ENCODE results near the gene FAM53B.

FAM53B gene

DNA sequence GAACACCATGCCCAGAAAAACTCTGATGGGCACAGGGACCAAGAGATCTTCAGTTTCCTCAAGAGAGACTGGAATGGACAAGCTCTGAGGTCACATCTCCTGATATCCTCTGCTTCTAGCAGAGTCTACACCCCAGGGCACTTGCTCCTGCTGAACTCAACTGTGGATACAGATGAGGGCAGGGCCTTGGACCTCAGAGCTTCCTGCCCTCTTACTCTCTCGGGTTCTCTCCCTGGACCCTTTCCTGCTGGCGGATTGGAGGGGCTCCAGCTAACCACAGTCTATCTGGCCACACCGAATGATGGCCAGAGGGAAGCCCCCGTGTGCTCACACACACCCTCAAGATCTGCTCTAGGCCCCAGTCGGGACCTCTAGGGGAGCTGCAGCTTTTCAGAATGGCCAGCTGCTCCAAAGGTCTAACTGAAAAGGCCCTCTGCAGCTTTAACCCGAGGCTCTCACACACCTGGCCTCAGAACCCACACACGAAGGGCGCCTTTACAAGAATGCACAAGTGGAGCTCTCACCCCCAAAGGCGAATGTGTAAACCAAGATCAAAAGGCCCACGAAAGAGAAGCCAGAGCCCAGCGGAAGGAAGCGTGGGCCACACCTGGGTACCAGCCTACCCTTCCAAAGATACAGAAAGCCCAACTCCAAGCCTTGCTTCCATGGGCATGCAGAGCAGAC, 65.5 kb downstream of the FAM53B start:
- 93 to 94% methylated on average over 12 of the region's 12 CpGs for WGBS, 2 experiments

DNA sequence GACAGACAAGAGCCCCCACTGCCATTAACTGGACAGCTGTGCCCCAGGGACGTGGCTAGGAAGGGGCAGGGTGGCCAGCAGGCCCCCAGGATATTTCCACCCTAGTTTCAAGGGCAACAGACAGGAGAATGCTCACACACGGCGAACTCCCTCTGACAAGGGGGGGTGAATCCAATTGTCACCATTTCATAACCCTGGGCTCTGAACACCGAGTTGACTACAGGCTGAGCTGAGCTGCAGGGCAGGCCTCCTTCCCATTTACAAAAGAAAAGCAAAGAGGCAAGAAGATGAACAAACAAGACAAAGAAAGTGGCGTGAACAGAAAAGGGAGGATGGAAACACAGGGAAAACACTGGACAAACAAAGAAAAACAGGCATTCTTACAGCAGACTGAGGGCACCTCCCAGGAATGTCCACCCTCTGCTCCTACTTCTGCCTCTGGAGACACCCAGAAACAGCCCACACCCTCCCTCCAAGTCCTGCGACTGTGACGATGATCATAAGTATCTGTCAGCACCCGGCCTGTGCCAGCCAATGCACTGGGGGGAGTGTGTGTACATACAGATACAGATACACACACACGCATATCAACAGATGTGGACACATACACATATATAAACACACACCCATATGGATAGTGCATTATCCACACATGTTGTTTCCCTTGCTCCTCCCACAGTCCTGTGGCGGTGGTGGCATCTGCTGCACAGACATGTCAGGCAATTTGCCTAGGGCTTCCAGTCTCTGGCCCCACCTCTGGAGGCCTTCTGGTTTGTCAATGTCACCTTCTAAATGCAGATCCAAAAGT, 66.2 kb downstream of the FAM53B start:
- Histone ChIP-seq H3K27me3 (ENCODE audit: control insufficient read depth, insufficient read depth, low read length, poor library complexity, severe bottlenecking) (no peaks in the 10 kb centered on the region), H3K9me3 (ENCODE audit: control insufficient read depth, low read length) (no peaks in the 10 kb centered on the region), H3K36me3 (ENCODE audit: control insufficient read depth, insufficient read depth, low read length) (peaks cover 23% of the 10 kb centered on the region), H3K27ac (ENCODE audit: insufficient read depth, low read depth, low read length, poor library complexity, severe bottlenecking) (no peak overlapping the region), H3K4me1 (ENCODE audit: control insufficient read depth, insufficient read depth, low read length) (peaks cover 43% of the 10 kb centered on the region), H3K4me3 (ENCODE audit: insufficient read depth, low read depth, low read length) (no peak overlapping the region)
- 87 to 91% methylated on average over 10 of the region's 10 CpGs for WGBS, 2 experiments

More for the DNA sequence above, 65.5 kb downstream of the FAM53B start:
- Histone ChIP-seq H3K36me3 (ENCODE audit: control insufficient read depth, insufficient read depth, low read length) (peaks cover 23% of the 10 kb centered on the region), H3K4me3 (ENCODE audit: insufficient read depth, low read depth, low read length) (no peak overlapping the region), H3K27ac (ENCODE audit: insufficient read depth, low read depth, low read length, poor library complexity, severe bottlenecking) (no peak overlapping the region), H3K4me1 (ENCODE audit: control insufficient read depth, insufficient read depth, low read length) (peaks cover 37% of the 10 kb centered on the region), H3K27me3 (ENCODE audit: control insufficient read depth, insufficient read depth, low read length, poor library complexity, severe bottlenecking) (no peaks in the 10 kb centered on the region), H3K9me3 (ENCODE audit: control insufficient read depth, low read length) (no peaks in the 10 kb centered on the region)

DNA sequence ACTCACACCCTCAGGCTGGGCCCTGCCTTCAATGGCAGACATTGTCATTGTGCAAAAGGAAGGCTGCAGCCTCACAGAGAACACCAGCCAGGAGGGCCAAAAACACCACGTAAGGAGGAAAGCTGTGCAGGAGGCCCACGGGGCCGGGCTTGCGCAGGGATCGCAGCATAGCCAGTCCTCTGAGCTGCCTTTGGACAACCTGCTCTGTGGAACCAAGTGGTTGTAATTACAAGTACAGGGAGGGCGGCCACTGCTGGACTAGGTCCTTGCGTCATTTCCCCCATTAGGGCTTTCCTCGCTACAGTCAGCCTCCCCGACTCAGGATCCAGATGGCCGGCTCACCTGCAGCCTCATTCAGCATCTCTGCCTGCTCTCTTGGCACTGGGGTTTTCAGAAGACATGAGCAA, 66.9 kb downstream of the FAM53B start:
- Histone ChIP-seq H3K4me3 (ENCODE audit: insufficient read depth, low read depth, low read length) (no peak overlapping the region), H3K27ac (ENCODE audit: insufficient read depth, low read depth, low read length, poor library complexity, severe bottlenecking) (peak overlapping the region; percentile 44), H3K9me3 (ENCODE audit: control insufficient read depth, low read length) (no peaks in the 10 kb centered on the region), H3K4me1 (ENCODE audit: control insufficient read depth, insufficient read depth, low read length) (peaks cover 50% of the 10 kb centered on the region), H3K27me3 (ENCODE audit: control insufficient read depth, insufficient read depth, low read length, poor library complexity, severe bottlenecking) (no peaks in the 10 kb centered on the region), H3K36me3 (ENCODE audit: control insufficient read depth, insufficient read depth, low read length) (peaks cover 21% of the 10 kb centered on the region)
- whole genome bisulfite sequencing, 2 experiments: 88% methylated on average over 10 of the region's 10 CpGs

DNA sequence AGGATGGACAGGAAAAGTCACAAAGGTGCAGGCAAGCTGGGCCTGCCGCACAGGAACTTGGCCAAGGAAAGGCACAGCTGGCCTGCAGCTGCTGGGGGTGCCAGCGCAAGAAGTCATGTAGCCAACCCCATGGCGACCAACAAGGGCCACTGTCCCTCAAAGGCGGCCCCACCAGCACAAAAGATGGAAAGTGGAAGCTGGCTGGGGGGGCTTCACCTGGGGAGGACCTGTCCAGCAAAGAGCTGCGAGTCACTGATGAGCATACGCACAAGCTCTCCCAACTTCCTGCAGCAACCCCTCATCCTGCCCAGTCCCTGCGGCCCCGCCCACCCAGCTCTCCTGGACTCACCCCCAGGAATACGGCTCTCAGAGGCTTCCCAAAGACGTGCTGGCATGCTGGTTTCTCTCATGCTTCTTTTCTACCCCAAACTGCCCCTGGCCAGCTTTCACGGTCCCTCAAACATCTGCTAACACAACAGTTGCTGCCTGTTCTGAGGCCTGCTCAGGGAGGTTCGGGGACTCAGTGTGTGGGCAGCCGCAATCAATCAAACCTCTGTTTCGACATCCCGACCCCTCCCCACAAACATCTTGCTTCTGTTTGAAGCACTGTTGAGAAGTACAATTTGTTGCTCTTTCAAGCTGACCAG, 67.6 kb downstream of the FAM53B start:
- Histone ChIP-seq H3K27me3 (ENCODE audit: control insufficient read depth, insufficient read depth, low read length, poor library complexity, severe bottlenecking) (no peaks in the 10 kb centered on the region), H3K9me3 (ENCODE audit: control insufficient read depth, low read length) (no peaks in the 10 kb centered on the region), H3K27ac (ENCODE audit: insufficient read depth, low read depth, low read length, poor library complexity, severe bottlenecking) (peak overlapping the region; percentile 44), H3K4me3 (ENCODE audit: insufficient read depth, low read depth, low read length) (no peak overlapping the region), H3K36me3 (ENCODE audit: control insufficient read depth, insufficient read depth, low read length) (peaks cover 14% of the 10 kb centered on the region), H3K4me1 (ENCODE audit: control insufficient read depth, insufficient read depth, low read length) (peaks cover 57% of the 10 kb centered on the region)
- WGBS, 2 experiments: 80 to 81% methylated on average over 15 of the region's 15 CpGs

DNA sequence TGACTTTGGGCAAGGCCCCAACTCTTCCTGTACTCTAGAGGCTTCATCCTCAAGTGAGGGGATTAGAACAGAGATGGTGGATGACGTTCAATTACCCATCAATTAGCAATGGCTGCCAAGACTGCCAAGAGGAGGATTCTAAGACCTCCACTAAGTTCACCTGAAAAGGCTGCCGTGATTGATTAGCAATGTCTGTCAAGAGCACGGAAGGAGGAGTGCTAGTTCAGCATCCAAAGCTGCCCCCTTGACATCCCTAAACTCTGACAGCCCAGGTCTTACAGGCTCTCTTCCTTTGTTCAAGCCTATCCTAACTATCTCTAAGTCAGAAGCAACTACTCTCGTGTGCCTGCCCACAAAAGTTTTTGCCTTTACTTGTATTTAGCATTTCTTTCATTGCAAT, 68.4 kb downstream of the FAM53B start:
- peaks cover 64% of the 10 kb centered on the region for H3K4me1 ChIP-seq (ENCODE audit: control insufficient read depth, insufficient read depth, low read length)
- no peaks in the 10 kb centered on the region for H3K27me3 ChIP-seq (ENCODE audit: control insufficient read depth, insufficient read depth, low read length, poor library complexity, severe bottlenecking)
- WGBS, 2 experiments: 95% methylated on average over 4 of the region's 4 CpGs
- H3K27ac ChIP-seq (ENCODE audit: insufficient read depth, low read depth, low read length, poor library complexity, severe bottlenecking): no peak overlapping the region
- H3K4me3 ChIP-seq (ENCODE audit: insufficient read depth, low read depth, low read length): no peak overlapping the region
- H3K9me3 ChIP-seq (ENCODE audit: control insufficient read depth, low read length): no peaks in the 10 kb centered on the region
- peaks cover 7% of the 10 kb centered on the region for H3K36me3 ChIP-seq (ENCODE audit: control insufficient read depth, insufficient read depth, low read length)

DNA sequence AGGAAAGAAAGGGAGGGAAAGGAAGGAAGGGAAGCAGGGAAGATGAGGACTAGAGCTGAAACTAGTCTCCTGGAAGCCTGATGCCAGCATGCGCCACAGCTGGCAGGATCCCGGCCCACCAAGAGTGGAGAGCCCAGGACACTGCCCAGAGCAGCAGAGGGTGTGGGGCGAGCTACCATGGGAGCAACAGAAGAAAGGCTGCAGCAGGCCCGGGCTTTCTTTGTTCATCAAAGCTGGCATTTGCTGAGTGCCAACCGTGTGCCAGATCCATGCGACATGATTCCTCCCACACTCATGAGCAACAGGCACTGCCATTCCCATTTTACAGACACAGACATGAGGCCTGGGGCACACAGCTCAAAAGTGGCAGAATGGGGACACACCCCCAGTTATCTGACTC, 68.9 kb downstream of the FAM53B start:
- WGBS, 2 experiments: 97% methylated on average over 6 of the region's 6 CpGs
- Histone ChIP-seq H3K9me3 (ENCODE audit: control insufficient read depth, low read length) (no peaks in the 10 kb centered on the region), H3K27me3 (ENCODE audit: control insufficient read depth, insufficient read depth, low read length, poor library complexity, severe bottlenecking) (no peaks in the 10 kb centered on the region), H3K4me1 (ENCODE audit: control insufficient read depth, insufficient read depth, low read length) (peaks cover 68% of the 10 kb centered on the region), H3K4me3 (ENCODE audit: insufficient read depth, low read depth, low read length) (no peak overlapping the region), H3K27ac (ENCODE audit: insufficient read depth, low read depth, low read length, poor library complexity, severe bottlenecking) (no peak overlapping the region), H3K36me3 (ENCODE audit: control insufficient read depth, insufficient read depth, low read length) (peaks cover 2% of the 10 kb centered on the region)

DNA sequence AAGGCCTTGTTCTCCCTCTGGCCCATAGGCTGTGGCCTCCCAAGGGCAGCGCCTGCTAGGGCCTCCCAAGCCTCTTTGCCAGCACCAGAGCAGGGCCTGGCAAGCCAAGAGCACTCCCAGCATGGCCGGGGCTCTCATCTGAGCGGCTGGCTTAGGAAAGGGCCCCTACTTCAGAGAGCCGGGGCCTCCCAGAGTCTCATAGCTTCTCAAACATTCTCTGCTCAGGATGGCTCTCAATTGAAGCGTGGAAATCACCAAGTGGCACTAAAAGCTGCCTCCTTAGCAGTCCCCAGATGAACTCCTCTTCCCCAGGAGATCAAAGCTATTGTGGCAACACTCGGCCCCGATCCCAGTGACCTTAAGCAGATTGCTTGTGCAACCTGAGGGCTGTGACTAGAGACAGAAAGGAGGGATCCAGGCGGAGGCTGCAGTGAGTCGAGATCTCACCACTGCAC, 69.4 kb downstream of the FAM53B start:
- no peaks in the 10 kb centered on the region for H3K27me3 ChIP-seq (ENCODE audit: control insufficient read depth, insufficient read depth, low read length, poor library complexity, severe bottlenecking)
- 89 to 92% methylated on average over 9 of the region's 9 CpGs for WGBS, 2 experiments
- H3K36me3 ChIP-seq (ENCODE audit: control insufficient read depth, insufficient read depth, low read length): no peaks in the 10 kb centered on the region
- H3K4me3 ChIP-seq (ENCODE audit: insufficient read depth, low read depth, low read length): no peak overlapping the region
- H3K4me1 ChIP-seq (ENCODE audit: control insufficient read depth, insufficient read depth, low read length): peaks cover 68% of the 10 kb centered on the region
- H3K9me3 ChIP-seq (ENCODE audit: control insufficient read depth, low read length): no peaks in the 10 kb centered on the region
- H3K27ac ChIP-seq (ENCODE audit: insufficient read depth, low read depth, low read length, poor library complexity, severe bottlenecking): peak overlapping the region; percentile 45

DNA sequence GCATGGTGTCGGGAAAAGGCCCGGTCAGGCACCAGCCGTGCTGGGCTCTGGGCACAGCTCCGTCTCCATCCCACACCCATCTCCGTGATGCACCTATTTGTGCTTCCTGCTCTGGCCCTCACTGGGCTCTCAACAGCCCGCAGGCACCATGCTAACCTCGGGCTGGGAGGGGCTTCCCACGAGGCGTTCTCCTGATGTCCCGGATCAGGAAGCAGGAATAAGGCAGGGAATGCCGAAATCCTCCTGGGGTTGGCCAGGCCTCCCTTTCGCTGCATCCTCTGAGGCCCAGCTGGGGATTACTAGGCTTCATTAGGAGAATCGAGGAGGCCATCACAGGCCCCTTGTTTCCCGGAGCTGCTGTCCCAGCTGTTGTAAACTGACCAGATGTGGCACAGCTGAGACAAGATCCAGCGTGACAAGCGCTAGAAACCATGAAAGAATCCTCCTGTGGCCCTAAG, 72.0 kb downstream of the FAM53B start:
- Histone ChIP-seq H3K27me3 (ENCODE audit: control insufficient read depth, insufficient read depth, low read length, poor library complexity, severe bottlenecking) (no peaks in the 10 kb centered on the region), H3K9me3 (ENCODE audit: control insufficient read depth, low read length) (no peaks in the 10 kb centered on the region), H3K4me1 (ENCODE audit: control insufficient read depth, insufficient read depth, low read length) (peaks cover 60% of the 10 kb centered on the region), H3K27ac (ENCODE audit: insufficient read depth, low read depth, low read length, poor library complexity, severe bottlenecking) (peak overlapping the region; percentile 70), H3K36me3 (ENCODE audit: control insufficient read depth, insufficient read depth, low read length) (no peaks in the 10 kb centered on the region), H3K4me3 (ENCODE audit: insufficient read depth, low read depth, low read length) (no peak overlapping the region)
- WGBS, 2 experiments: 76 to 80% methylated on average over 16 of the region's 16 CpGs

DNA sequence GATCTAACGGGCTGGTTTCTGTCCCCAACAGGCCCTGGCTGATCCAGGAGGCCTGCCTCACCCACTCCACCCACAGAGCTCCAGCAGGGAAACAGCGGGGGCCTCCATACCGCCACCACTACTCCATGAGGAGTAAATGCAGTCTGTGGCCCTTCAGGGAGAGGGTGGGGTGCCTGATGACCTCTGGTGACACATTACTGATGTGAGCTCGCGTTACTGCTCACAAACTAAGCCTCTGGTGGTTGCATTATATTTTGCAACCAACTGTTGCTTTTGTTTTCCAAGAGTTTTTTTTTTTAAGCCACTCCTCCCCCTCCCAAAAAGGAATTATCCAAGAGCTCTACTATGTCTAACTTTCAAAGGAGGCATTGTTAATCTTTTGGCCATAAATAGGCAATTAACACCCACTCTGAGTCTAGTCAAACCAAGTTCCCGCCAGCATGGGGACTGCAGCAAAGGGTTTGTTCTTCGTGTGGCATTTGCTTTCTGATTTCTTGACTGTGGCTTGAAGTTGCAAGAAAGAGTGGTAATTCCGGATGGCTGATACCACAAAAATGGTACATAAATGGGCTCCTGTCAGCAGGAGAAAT, 72.6 kb downstream of the FAM53B start:
- Histone ChIP-seq H3K9me3 (ENCODE audit: control insufficient read depth, low read length) (no peaks in the 10 kb centered on the region), H3K27me3 (ENCODE audit: control insufficient read depth, insufficient read depth, low read length, poor library complexity, severe bottlenecking) (no peaks in the 10 kb centered on the region), H3K4me1 (ENCODE audit: control insufficient read depth, insufficient read depth, low read length) (peaks cover 54% of the 10 kb centered on the region), H3K36me3 (ENCODE audit: control insufficient read depth, insufficient read depth, low read length) (no peaks in the 10 kb centered on the region), H3K4me3 (ENCODE audit: insufficient read depth, low read depth, low read length) (no peak overlapping the region), H3K27ac (ENCODE audit: insufficient read depth, low read depth, low read length, poor library complexity, severe bottlenecking) (peak overlapping the region; percentile 70)
- 72 to 76% methylated on average over 8 of the region's 8 CpGs for WGBS, 2 experiments

DNA sequence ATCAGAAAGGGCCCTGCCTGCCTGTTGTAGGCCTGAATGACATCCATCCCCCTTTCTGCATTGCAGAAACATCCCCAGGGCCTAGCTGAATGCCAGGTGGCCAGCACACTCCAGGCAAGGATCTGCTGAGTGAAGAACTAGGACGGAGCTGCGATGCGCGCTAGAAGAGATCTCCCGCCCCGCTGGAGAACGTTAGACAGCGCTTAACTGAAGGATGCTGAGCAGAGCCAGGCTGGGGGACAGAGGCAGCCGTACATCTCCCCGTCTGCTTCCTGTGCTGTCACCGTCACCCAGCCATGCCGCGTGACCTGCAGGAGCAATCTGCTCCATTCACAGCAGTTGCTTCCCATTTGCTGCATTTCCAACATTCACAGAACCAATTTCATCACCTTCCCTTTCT, 73.3 kb downstream of the FAM53B start:
- WGBS, 2 experiments: 91% methylated on average over 13 of the region's 13 CpGs
- no peaks in the 10 kb centered on the region for H3K36me3 ChIP-seq (ENCODE audit: control insufficient read depth, insufficient read depth, low read length)
- H3K4me1 ChIP-seq (ENCODE audit: control insufficient read depth, insufficient read depth, low read length): peaks cover 51% of the 10 kb centered on the region
- H3K9me3 ChIP-seq (ENCODE audit: control insufficient read depth, low read length): no peaks in the 10 kb centered on the region
- no peaks in the 10 kb centered on the region for H3K27me3 ChIP-seq (ENCODE audit: control insufficient read depth, insufficient read depth, low read length, poor library complexity, severe bottlenecking)
- H3K27ac ChIP-seq (ENCODE audit: insufficient read depth, low read depth, low read length, poor library complexity, severe bottlenecking): no peak overlapping the region
- no peak overlapping the region for H3K4me3 ChIP-seq (ENCODE audit: insufficient read depth, low read depth, low read length)

Measured in ectodermal cell (in vitro differentiated cells).